Keratinocyte (primary cell): Measurements from ENCODE around the gene NEGR1. TPM values are rescaled to one million over a fixed set of nuclear protein-coding genes. Genes with fewer than 3 reads are reported as not detected.

Source experiments
- DNase-seq: peaks from one replicate; pipeline ENCODE4 v3.0.0-alpha.2; 2011; ENCODE audit warnings: low read depth, missing footprints, low spot score
- FAIRE-seq: peaks from 2 replicates; lab custom pipeline; 2011; peaks lifted over from hg19 to GRCh38; lab: Jason Lieb, UNC
- H2AFZ ChIP-seq: 2 replicates; pipeline ENCODE4 v1.6.0; 2012; ENCODE audit warnings: low read length, control low read depth, inconsistent platforms; ENCODE audit not compliant: control insufficient read depth
- H3K27ac ChIP-seq: 2 replicates; pipeline ENCODE4 v1.5.1; 2011; ENCODE audit warnings: low read length; ENCODE audit not compliant: control insufficient read depth, insufficient read depth
- H3K27me3 ChIP-seq: 3 replicates; pipeline ENCODE4 v1.6.0; 2011; ENCODE audit warnings: low read length; ENCODE audit not compliant: control insufficient read depth, insufficient read depth; ENCODE audit errors: extremely low read depth
- H3K36me3 ChIP-seq, 2 experiments: 2 replicates in 1 of 2; 3 replicates in 1 of 2; pipeline ENCODE4 v1.5.1; 2011; ENCODE audit warnings: low read length in 2 of 2, mild to moderate bottlenecking in 1 of 2; ENCODE audit not compliant: control insufficient read depth in 2 of 2, insufficient read depth in 2 of 2; ENCODE audit errors: extremely low read depth in 1 of 2
- H3K4me1 ChIP-seq: 3 replicates; pipeline ENCODE4 v1.5.1; 2011; ENCODE audit warnings: low read length; ENCODE audit not compliant: control insufficient read depth, insufficient read depth; ENCODE audit errors: extremely low read depth
- H3K4me2 ChIP-seq: 3 replicates; pipeline ENCODE4 v1.6.0; 2011; ENCODE audit warnings: low read depth, low read length; ENCODE audit not compliant: control insufficient read depth, insufficient read depth; ENCODE audit errors: extremely low read depth
- H3K4me3 ChIP-seq, 3 experiments: fragments of 200-600 bp in 1 of 3; sonication (generic) in 1 of 3; 2 replicates in 2 of 3; 3 replicates in 1 of 3; pipeline ENCODE4 v1.5.1; 2011 to 2016; ENCODE audit warnings: low read length in 3 of 3, mild to moderate bottlenecking in 3 of 3, control low read depth in 2 of 3, inconsistent platforms in 1 of 3, low read depth in 1 of 3, mixed read lengths in 1 of 3, mixed run types in 1 of 3, moderate library complexity in 1 of 3; ENCODE audit not compliant: control insufficient read depth in 2 of 3, insufficient read depth in 2 of 3; ENCODE audit errors: extremely low read depth in 1 of 3
- H3K79me2 ChIP-seq: 2 replicates; pipeline ENCODE4 v1.6.0; 2012; ENCODE audit warnings: low read length; ENCODE audit not compliant: control insufficient read depth, insufficient read depth
- H3K9ac ChIP-seq: 3 replicates; pipeline ENCODE4 v1.6.0; 2011; ENCODE audit warnings: low read length; ENCODE audit not compliant: control insufficient read depth, insufficient read depth; ENCODE audit errors: extremely low read depth
- H3K9me1 ChIP-seq: 3 replicates; pipeline ENCODE4 v1.6.0; 2011; ENCODE audit warnings: low read length; ENCODE audit not compliant: control insufficient read depth, insufficient read depth; ENCODE audit errors: extremely low read depth
- H3K9me3 ChIP-seq: 2 replicates; pipeline ENCODE4 v1.5.1; 2012; ENCODE audit warnings: low read depth, low read length; ENCODE audit not compliant: control insufficient read depth
- H4K20me1 ChIP-seq: 3 replicates; pipeline ENCODE4 v1.6.0; 2011; ENCODE audit warnings: low read length; ENCODE audit not compliant: control insufficient read depth, insufficient read depth; ENCODE audit errors: extremely low read depth
- EZH2 ChIP-seq: IDR thresholded peaks from one replicate; pipeline ENCODE4 v1.6.1; 2012; ENCODE audit warnings: inconsistent platforms, mild to moderate bottlenecking, low read length, moderate library complexity
- dilution Hi-C: fragments of 300-500 bp; cut with MboI; formaldehyde crosslinking; loops from one replicate; pipeline ENCODE4 v1.7.0; 2020; ENCODE audit warnings: low sequenced_read_pairs; ENCODE audit not compliant: extremely low pct_ligation_motif_present
- polyA plus RNA-seq, 5 experiments: library from polyadenylated mRNA; depleted of rRNA in 3 of 5; stranded (reverse) in 3 of 5; stranded (forward) in 1 of 5; unstranded in 1 of 5; fragments of >200 nt; gene quantifications; 1 replicate in 1 of 5; 2 replicates in 3 of 5; 3 replicates in 1 of 5; pipeline versions ENCODE4 v1.2.1 to v1.2.3, GENCODE V29; 2011 to 2012; ENCODE audit warnings: missing spikeins in 2 of 5, low read depth in 1 of 5, low replicate concordance in 1 of 5
- TF ChIP-seq, protein P1 (sequence below), 3 experiments: IDR thresholded peaks in 1 of 3; conservative IDR thresholded peaks in 1 of 3; optimal IDR thresholded peaks in 1 of 3; 2 replicates in 2 of 3; 3 replicates in 1 of 3; pipeline versions ENCODE3 to v1.5.1; 2011; ENCODE audit warnings: low read length in 3 of 3, mild to moderate bottlenecking in 3 of 3, moderate library complexity in 2 of 3, control low read depth in 1 of 3, inconsistent platforms in 1 of 3; ENCODE audit not compliant: insufficient read depth in 2 of 3; ENCODE audit errors: extremely low read depth in 1 of 3

The NEGR1 gene
- polyA plus RNA-seq, 1 donor (not counting 4 experiments of a cell fraction or from before 2014, with no cell fraction given) = 1.6 TPM

DNA sequence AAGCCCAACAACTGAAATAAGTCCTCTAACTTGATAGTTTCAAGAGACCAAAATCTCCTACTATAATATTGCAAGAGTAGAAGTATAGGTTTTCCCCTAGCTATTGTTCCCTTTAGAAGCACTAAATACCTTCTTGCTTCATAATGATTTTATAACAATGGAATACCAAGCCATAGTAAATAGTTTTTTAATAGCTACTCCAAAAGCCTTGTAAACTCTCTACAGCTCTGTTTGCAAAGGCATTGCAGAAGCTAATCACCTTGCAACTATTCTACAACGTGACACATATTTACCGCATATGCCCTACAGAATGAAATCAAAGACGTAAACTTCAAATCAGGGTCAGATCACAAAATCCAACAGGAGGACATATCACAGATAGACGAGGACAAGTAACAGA, 750.0 kb downstream of the NEGR1 start:
- Histone ChIP-seq H3K36me3 (no peaks in the 10 kb centered on the region), H3K4me3 (no peak overlapping the region)

DNA sequence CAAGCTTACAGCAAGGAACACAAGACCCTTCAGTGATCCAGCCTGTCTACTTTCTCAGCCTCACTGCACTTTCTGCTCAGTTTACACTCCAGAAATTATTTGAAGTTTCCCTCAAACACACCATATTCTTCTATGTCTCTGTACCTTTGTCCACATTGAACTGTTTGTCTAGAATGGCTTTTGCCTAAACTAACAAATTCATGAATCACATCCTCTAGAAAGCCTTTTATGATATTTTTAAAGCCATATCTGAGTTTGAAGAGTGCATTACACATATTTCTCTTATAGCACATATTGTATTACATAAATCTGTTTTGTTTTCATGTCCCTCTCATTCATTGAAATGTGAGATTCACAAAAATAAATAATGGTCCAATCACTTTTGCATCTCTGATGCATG, 755.5 kb downstream of the NEGR1 start:
- Histone ChIP-seq H3K4me1 (no peaks in the 10 kb centered on the region), H3K36me3 (no peaks in the 10 kb centered on the region), H3K27me3 (no peaks in the 10 kb centered on the region), H3K9ac (no peak overlapping the region), H3K9me1 (no peaks in the 10 kb centered on the region), H4K20me1 (no peaks in the 10 kb centered on the region), H3K4me3 (no peak overlapping the region), H2AFZ (no peak overlapping the region), H3K79me2 (no peaks in the 10 kb centered on the region), H3K4me2 (no peak overlapping the region), H3K9me3 (no peaks in the 10 kb centered on the region), H3K27ac (no peak overlapping the region)
- FAIRE-seq = no peak
- TF ChIP-seq EZH2 = no peak
- TF ChIP-seq, protein P1, sequence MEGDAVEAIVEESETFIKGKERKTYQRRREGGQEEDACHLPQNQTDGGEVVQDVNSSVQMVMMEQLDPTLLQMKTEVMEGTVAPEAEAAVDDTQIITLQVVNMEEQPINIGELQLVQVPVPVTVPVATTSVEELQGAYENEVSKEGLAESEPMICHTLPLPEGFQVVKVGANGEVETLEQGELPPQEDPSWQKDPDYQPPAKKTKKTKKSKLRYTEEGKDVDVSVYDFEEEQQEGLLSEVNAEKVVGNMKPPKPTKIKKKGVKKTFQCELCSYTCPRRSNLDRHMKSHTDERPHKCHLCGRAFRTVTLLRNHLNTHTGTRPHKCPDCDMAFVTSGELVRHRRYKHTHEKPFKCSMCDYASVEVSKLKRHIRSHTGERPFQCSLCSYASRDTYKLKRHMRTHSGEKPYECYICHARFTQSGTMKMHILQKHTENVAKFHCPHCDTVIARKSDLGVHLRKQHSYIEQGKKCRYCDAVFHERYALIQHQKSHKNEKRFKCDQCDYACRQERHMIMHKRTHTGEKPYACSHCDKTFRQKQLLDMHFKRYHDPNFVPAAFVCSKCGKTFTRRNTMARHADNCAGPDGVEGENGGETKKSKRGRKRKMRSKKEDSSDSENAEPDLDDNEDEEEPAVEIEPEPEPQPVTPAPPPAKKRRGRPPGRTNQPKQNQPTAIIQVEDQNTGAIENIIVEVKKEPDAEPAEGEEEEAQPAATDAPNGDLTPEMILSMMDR (optimal IDR thresholded peaks at IDR 0.05 in 1 of 3, IDR thresholded peaks at IDR 0.05 in 1 of 3, conservative IDR thresholded peaks at IDR 0.05 in 1 of 3; ENCODE audit: extremely low read depth in 1 of 3, insufficient read depth in 2 of 3, low read length in 3 of 3) = no peak
- dilution Hi-C loops = no loop called here
- no peak for DNase-seq

More for the DNA sequence above, 750.0 kb downstream of the NEGR1 start:
- DNase-seq (no peak), FAIRE-seq (no peak)
- Histone ChIP-seq H3K4me2 (no peak overlapping the region), H3K9me3 (no peaks in the 10 kb centered on the region), H3K27me3 (no peaks in the 10 kb centered on the region), H3K9ac (no peak overlapping the region), H2AFZ (no peak overlapping the region), H4K20me1 (no peaks in the 10 kb centered on the region), H3K79me2 (no peaks in the 10 kb centered on the region), H3K4me1 (no peaks in the 10 kb centered on the region), H3K9me1 (no peaks in the 10 kb centered on the region), H3K27ac (no peak overlapping the region)
- no peak for TF ChIP-seq EZH2
- TF ChIP-seq, protein P1 (optimal IDR thresholded peaks at IDR 0.05 in 1 of 3, IDR thresholded peaks at IDR 0.05 in 1 of 3, conservative IDR thresholded peaks at IDR 0.05 in 1 of 3; ENCODE audit: extremely low read depth in 1 of 3, insufficient read depth in 2 of 3, low read length in 3 of 3) = no peak
- dilution Hi-C loops = no loop called here
